ENCODE measurements around the gene CLPTM1L. TPM values are rescaled to one million over a fixed set of nuclear protein-coding genes. Genes with fewer than 3 reads are reported as not detected.
A peak's percentile ranks its signal among the peaks of the same experiment; 100 is the strongest.

CLPTM1L gene
- total RNA-seq, 1 experiment from 2014 or later: 146 TPM

DNA sequence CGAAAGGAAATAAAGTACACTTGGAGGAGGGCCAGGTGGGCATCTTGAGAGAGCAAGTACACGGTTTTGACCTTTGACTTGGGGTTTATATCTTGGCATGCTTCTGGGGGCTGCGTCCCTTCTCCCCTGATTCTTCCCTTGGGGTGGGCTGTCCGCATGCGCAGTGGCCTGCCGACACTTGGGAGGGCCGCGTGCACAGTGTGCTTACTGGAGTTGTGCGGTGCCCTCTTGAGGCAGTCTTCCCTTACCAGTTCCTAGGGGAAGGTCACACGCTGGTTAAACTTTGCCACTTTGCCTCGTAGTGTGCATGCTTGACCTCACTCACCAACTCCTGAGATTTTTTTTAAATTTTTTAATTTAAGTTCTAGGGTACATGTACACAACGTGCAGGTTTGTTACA, 4.3 kb upstream of the CLPTM1L start:
- Histone ChIP-seq H3K27me3 (replicated peaks; ENCODE audit: insufficient read depth, low read depth, low read length, poor library complexity) (peaks cover 40% of the 10 kb centered on the region), H3K4me3 (ENCODE audit: low read depth, low read length, poor library complexity, severe bottlenecking) (no peak overlapping the region), H3K36me3 (ENCODE audit: insufficient read depth, low read length, poor library complexity, severe bottlenecking) (no peaks in the 10 kb centered on the region), H3K27ac (ENCODE audit: low read depth, low read length, poor library complexity, severe bottlenecking) (no peak overlapping the region), H3K9me3 (ENCODE audit: low read depth, low read length, poor library complexity, severe bottlenecking) (no peaks in the 10 kb centered on the region), H3K4me1 (ENCODE audit: insufficient read depth, low read length, poor library complexity, severe bottlenecking) (peaks cover 6% of the 10 kb centered on the region)
- BruUV-seq (replicated peaks): no TSS peak
- TF ChIP-seq, protein P1, sequence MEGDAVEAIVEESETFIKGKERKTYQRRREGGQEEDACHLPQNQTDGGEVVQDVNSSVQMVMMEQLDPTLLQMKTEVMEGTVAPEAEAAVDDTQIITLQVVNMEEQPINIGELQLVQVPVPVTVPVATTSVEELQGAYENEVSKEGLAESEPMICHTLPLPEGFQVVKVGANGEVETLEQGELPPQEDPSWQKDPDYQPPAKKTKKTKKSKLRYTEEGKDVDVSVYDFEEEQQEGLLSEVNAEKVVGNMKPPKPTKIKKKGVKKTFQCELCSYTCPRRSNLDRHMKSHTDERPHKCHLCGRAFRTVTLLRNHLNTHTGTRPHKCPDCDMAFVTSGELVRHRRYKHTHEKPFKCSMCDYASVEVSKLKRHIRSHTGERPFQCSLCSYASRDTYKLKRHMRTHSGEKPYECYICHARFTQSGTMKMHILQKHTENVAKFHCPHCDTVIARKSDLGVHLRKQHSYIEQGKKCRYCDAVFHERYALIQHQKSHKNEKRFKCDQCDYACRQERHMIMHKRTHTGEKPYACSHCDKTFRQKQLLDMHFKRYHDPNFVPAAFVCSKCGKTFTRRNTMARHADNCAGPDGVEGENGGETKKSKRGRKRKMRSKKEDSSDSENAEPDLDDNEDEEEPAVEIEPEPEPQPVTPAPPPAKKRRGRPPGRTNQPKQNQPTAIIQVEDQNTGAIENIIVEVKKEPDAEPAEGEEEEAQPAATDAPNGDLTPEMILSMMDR (conservative IDR thresholded peaks at IDR 0.05; ENCODE audit: low read depth, low read length): no peak
- TF ChIP-seq EZH2 (IDR thresholded peaks at IDR 0.05; ENCODE audit: borderline replicate concordance, low read depth, low read length, poor library complexity, severe bottlenecking): no peak
- DNase-seq (ENCODE audit: low spot score): peak; percentile 22
- ChIA-PET POLR2A (ENCODE audit: low non-redundant PET) (no interaction called here), CTCF (no interaction called here)
- intact Hi-C loops (cut with micrococcal nuclease; ENCODE audit: unreplicated experiment): no loop called here

DNA sequence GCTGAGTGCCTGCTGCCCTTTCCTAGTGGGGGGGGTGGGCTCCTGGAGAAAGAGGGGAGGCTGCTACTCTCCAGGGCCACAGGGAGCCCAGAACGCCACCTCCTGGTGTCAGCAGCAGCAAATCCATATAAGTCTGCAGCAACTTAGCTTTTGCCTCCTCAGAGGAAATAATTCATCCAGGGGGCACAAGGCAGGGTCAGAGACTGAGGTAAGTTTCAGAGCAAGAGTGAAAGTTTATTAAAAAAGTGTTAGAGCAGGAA, 4.0 kb upstream of the CLPTM1L start:
- intact Hi-C loops (cut with micrococcal nuclease; ENCODE audit: unreplicated experiment): no loop called here
- peak; percentile 11 for DNase-seq (ENCODE audit: low spot score)
- H3K27me3 ChIP-seq (replicated peaks; ENCODE audit: insufficient read depth, low read depth, low read length, poor library complexity): peaks cover 37% of the 10 kb centered on the region
- CTCF ChIA-PET: no interaction called here
- H3K9me3 ChIP-seq (ENCODE audit: low read depth, low read length, poor library complexity, severe bottlenecking): no peaks in the 10 kb centered on the region
- no TSS peak for BruUV-seq (replicated peaks)
- H3K36me3 ChIP-seq (ENCODE audit: insufficient read depth, low read length, poor library complexity, severe bottlenecking): no peaks in the 10 kb centered on the region
- peaks cover 6% of the 10 kb centered on the region for H3K4me1 ChIP-seq (ENCODE audit: insufficient read depth, low read length, poor library complexity, severe bottlenecking)
- no peak overlapping the region for H3K4me3 ChIP-seq (ENCODE audit: low read depth, low read length, poor library complexity, severe bottlenecking)
- H3K27ac ChIP-seq (ENCODE audit: low read depth, low read length, poor library complexity, severe bottlenecking): no peak overlapping the region
- no peak for TF ChIP-seq EZH2 (IDR thresholded peaks at IDR 0.05; ENCODE audit: borderline replicate concordance, low read depth, low read length, poor library complexity, severe bottlenecking)
- TF ChIP-seq, protein P1 (conservative IDR thresholded peaks at IDR 0.05; ENCODE audit: low read depth, low read length): no peak
- POLR2A ChIA-PET (ENCODE audit: low non-redundant PET): no interaction called here

DNA sequence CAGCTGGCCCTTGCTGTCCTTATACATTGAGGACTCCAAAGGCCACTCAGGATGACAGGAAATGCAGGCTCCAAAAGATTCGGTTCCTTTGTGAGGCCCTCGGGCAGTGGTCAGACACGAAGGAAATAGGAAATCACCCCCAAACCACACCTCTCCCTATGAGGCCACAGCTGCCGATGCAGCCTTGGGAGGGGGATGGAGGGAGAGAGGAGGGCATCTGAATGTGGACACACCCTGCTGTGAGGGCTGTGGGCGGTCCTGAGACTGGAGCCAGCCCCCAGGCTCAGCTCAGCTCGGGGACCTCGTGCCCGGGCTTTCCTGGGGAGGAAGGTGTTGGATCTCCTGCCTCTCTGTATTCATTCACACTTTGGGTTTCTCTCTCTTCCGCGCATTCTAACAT, 2.7 kb upstream of the CLPTM1L start:
- POLR2A ChIA-PET (ENCODE audit: low non-redundant PET): no interaction called here
- BruUV-seq (replicated peaks): no TSS peak
- CTCF ChIA-PET: interaction anchor here (0.7 kb wide), 1 partner anchor 155 kb away, joined by 11 read pairs; no protein-coding TSS in a partner anchor
- no peaks in the 10 kb centered on the region for H3K9me3 ChIP-seq (ENCODE audit: low read depth, low read length, poor library complexity, severe bottlenecking)
- DNase-seq (ENCODE audit: low spot score): no peak
- intact Hi-C loops (cut with micrococcal nuclease; ENCODE audit: unreplicated experiment): no loop called here
- no peak overlapping the region for H3K4me3 ChIP-seq (ENCODE audit: low read depth, low read length, poor library complexity, severe bottlenecking)
- H3K36me3 ChIP-seq (ENCODE audit: insufficient read depth, low read length, poor library complexity, severe bottlenecking): peaks cover 7% of the 10 kb centered on the region
- no peak overlapping the region for H3K27ac ChIP-seq (ENCODE audit: low read depth, low read length, poor library complexity, severe bottlenecking)
- TF ChIP-seq, protein P1 (conservative IDR thresholded peaks at IDR 0.05; ENCODE audit: low read depth, low read length): no peak
- no peak for TF ChIP-seq EZH2 (IDR thresholded peaks at IDR 0.05; ENCODE audit: borderline replicate concordance, low read depth, low read length, poor library complexity, severe bottlenecking)
- H3K27me3 ChIP-seq (replicated peaks; ENCODE audit: insufficient read depth, low read depth, low read length, poor library complexity): peaks cover 24% of the 10 kb centered on the region
- H3K4me1 ChIP-seq (ENCODE audit: insufficient read depth, low read length, poor library complexity, severe bottlenecking): peaks cover 6% of the 10 kb centered on the region

Data from A673 (cell line).